H9 (cell line): ENCODE data around the gene RUNX2. TPM values are rescaled to one million over a fixed set of nuclear protein-coding genes. Genes with fewer than 3 reads are reported as not detected.

Source experiments
- DNase-seq: peaks from one replicate; pipeline ENCODE4 v3.0.0-alpha.2; 2017
- H2AFZ ChIP-seq: one replicate; pipeline ENCODE4 v1.6.1; 2013; ENCODE audit warnings: mild to moderate bottlenecking, low read length, control low read depth, moderate library complexity
- H2AK5ac ChIP-seq: 2 replicates; pipeline ENCODE4 v1.6.1; 2013; ENCODE audit warnings: low read length, control low read depth, mixed read lengths; ENCODE audit not compliant: insufficient read length
- H2BK120ac ChIP-seq: one replicate; pipeline ENCODE4 v1.6.1; 2013; ENCODE audit warnings: low read depth, mild to moderate bottlenecking, low read length, control low read depth, inconsistent platforms; ENCODE audit not compliant: poor library complexity, severe bottlenecking
- H2BK12ac ChIP-seq: 2 replicates; pipeline ENCODE4 v1.6.1; 2013; ENCODE audit warnings: low read length, control low read depth, mixed read lengths, low read depth; ENCODE audit not compliant: insufficient read length
- H2BK15ac ChIP-seq: 2 replicates; pipeline ENCODE4 v1.6.1; 2013; ENCODE audit warnings: low read depth, low read length, control low read depth
- H2BK20ac ChIP-seq: one replicate; pipeline ENCODE4 v1.6.1; 2013; ENCODE audit warnings: low read depth, mild to moderate bottlenecking, low read length, control low read depth, inconsistent platforms; ENCODE audit not compliant: poor library complexity, severe bottlenecking
- H2BK5ac ChIP-seq: 2 replicates; pipeline ENCODE4 v1.6.1; 2013; ENCODE audit warnings: low read length, control low read depth, mixed read lengths; ENCODE audit not compliant: insufficient read length
- H3K14ac ChIP-seq: 2 replicates; pipeline ENCODE4 v1.6.1; 2013; ENCODE audit warnings: low read length, control low read depth; ENCODE audit not compliant: insufficient read depth
- H3K18ac ChIP-seq: 2 replicates; pipeline ENCODE4 v1.6.1; 2013; ENCODE audit warnings: low read depth, mild to moderate bottlenecking, mixed read lengths, low read length, control low read depth; ENCODE audit not compliant: insufficient read length
- H3K23ac ChIP-seq: 2 replicates; pipeline ENCODE4 v1.6.1; 2013; ENCODE audit warnings: low read length, control low read depth, mixed read lengths, low read depth; ENCODE audit not compliant: insufficient read length
- H3K23me2 ChIP-seq: 2 replicates; pipeline ENCODE4 v1.6.1; 2013; ENCODE audit warnings: low read depth, mild to moderate bottlenecking, mixed read lengths, low read length, control low read depth; ENCODE audit not compliant: insufficient read length, poor library complexity, severe bottlenecking
- H3K27ac ChIP-seq: 2 replicates; pipeline ENCODE4 v1.5.1; 2013; ENCODE audit warnings: low read length, control low read depth, mixed read lengths, low read depth; ENCODE audit not compliant: insufficient read length
- H3K27me3 ChIP-seq: 2 replicates; pipeline ENCODE4 v1.6.1; 2013; ENCODE audit warnings: low read length, control low read depth, inconsistent platforms; ENCODE audit not compliant: insufficient read depth
- H3K4ac ChIP-seq: 2 replicates; pipeline ENCODE4 v1.6.1; 2013; ENCODE audit warnings: low read depth, mild to moderate bottlenecking, control low read depth, inconsistent platforms, low read length, moderate library complexity
- H3K4me1 ChIP-seq: 2 replicates; pipeline ENCODE4 v1.6.1; 2013; ENCODE audit warnings: low read length, control low read depth, inconsistent platforms; ENCODE audit not compliant: insufficient read depth
- H3K4me2 ChIP-seq: 2 replicates; pipeline ENCODE4 v1.6.1; 2013; ENCODE audit warnings: low read length, control low read depth, mixed read lengths; ENCODE audit not compliant: insufficient read length, insufficient read depth
- H3K56ac ChIP-seq: 2 replicates; pipeline ENCODE4 v1.6.1; 2013; ENCODE audit warnings: low read depth, mild to moderate bottlenecking, mixed read lengths, low read length, control low read depth; ENCODE audit not compliant: insufficient read length
- H3K79me1 ChIP-seq: 2 replicates; pipeline ENCODE4 v1.6.1; 2013; ENCODE audit warnings: low read depth, mild to moderate bottlenecking, moderate library complexity, low read length, control low read depth, inconsistent platforms; ENCODE audit not compliant: insufficient read depth, poor library complexity, severe bottlenecking
- H3K79me2 ChIP-seq: 2 replicates; pipeline ENCODE4 v1.6.1; 2013; ENCODE audit warnings: low read length, control low read depth, inconsistent platforms; ENCODE audit not compliant: insufficient read depth
- H3K9ac ChIP-seq: 2 replicates; pipeline ENCODE4 v1.6.1; 2013; ENCODE audit warnings: low read length, control low read depth, mixed read lengths; ENCODE audit not compliant: insufficient read length; ENCODE audit errors: extremely low read depth
- H3K9me3 ChIP-seq: one replicate; pipeline ENCODE4 v1.6.1; 2013; ENCODE audit warnings: low read depth, low read length, inconsistent platforms; ENCODE audit not compliant: control insufficient read depth
- H3T11ph ChIP-seq: one replicate; pipeline ENCODE4 v1.6.1; 2013; ENCODE audit warnings: mild to moderate bottlenecking, low read length, control low read depth, inconsistent platforms
- H4K20me1 ChIP-seq: one replicate; pipeline ENCODE4 v1.6.1; 2013; ENCODE audit not compliant: control insufficient read depth, insufficient read length, insufficient read depth
- H4K5ac ChIP-seq: 2 replicates; pipeline ENCODE4 v1.6.1; 2013; ENCODE audit warnings: low read depth, mild to moderate bottlenecking, mixed read lengths, low read length, control low read depth; ENCODE audit not compliant: insufficient read length
- H4K8ac ChIP-seq: replicated peaks from 2 replicates; pipeline ENCODE4 v1.6.1; 2013; ENCODE audit warnings: low read length, control low read depth, mixed read lengths, low read depth; ENCODE audit not compliant: insufficient read length
- H4K91ac ChIP-seq: 2 replicates; pipeline ENCODE4 v1.6.1; 2013; ENCODE audit warnings: low read depth, mild to moderate bottlenecking, moderate library complexity, mixed read lengths, low read length, control low read depth; ENCODE audit not compliant: insufficient read length
- H3K27ac Mint-ChIP-seq, 3 experiments: 2 replicates in 2 of 3; 3 replicates in 1 of 3; pipeline ENCODE4 v1.8.0; 2020 to 2021; ENCODE audit warnings: mixed read lengths in 3 of 3, mild to moderate bottlenecking in 1 of 3, moderate library complexity in 1 of 3
- H3K27me3 Mint-ChIP-seq: 2 replicates; pipeline ENCODE4 v1.8.0; 2021; ENCODE audit warnings: low read depth, mild to moderate bottlenecking, moderate library complexity, mixed read lengths
- H3K36me3 Mint-ChIP-seq, 3 experiments: 2 replicates in 2 of 3; 3 replicates in 1 of 3; pipeline ENCODE4 v1.8.0; 2020 to 2021; ENCODE audit warnings: low read depth in 3 of 3, mixed read lengths in 3 of 3; ENCODE audit not compliant: insufficient read depth in 1 of 3
- H3K4me1 Mint-ChIP-seq, 2 experiments: 2 replicates each; pipeline ENCODE4 v1.8.0; 2020; ENCODE audit warnings: mixed read lengths in 2 of 2
- H3K4me3 Mint-ChIP-seq, 2 experiments: 2 replicates in 1 of 2; 3 replicates in 1 of 2; pipeline ENCODE4 v1.8.0; 2020 to 2021; ENCODE audit warnings: mild to moderate bottlenecking in 2 of 2, mixed read lengths in 2 of 2, moderate library complexity in 1 of 2
- H3K9me3 Mint-ChIP-seq, 2 experiments: 2 replicates in 1 of 2; 3 replicates in 1 of 2; pipeline ENCODE4 v1.8.0; 2020; ENCODE audit warnings: mild to moderate bottlenecking in 2 of 2, mixed read lengths in 2 of 2, moderate library complexity in 1 of 2
- WGBS: extraction: QIAGEN DNeasy Blood & Tissue Kit; methylation state at CpG from one replicate; pipeline ENCODE4 v1.1.7; 2013; ENCODE audit warnings: missing lambda C conversion rate, low lambda C conversion rate, mixed read lengths; ENCODE audit not compliant: insufficient read length; ENCODE audit errors: extremely low coverage; 5-methylcytosine and 5-hydroxymethylcytosine counted together
- total RNA-seq: library from RNA; stranded (reverse); gene quantifications from 2 replicates; pipeline ENCODE4 v1.2.1, GENCODE V29; 2021
- TF ChIP-seq, protein P1 (sequence below): fragments of 200-600 bp; sonication (generic); conservative IDR thresholded peaks from 3 replicates; pipeline ENCODE4 v1.8.0; 2021; ENCODE audit warnings: antibody characterized with exemption, mild to moderate bottlenecking

Gene RUNX2
- total RNA-seq, 1 experiment from 2014 or later, result 0.15 TPM

DNA sequence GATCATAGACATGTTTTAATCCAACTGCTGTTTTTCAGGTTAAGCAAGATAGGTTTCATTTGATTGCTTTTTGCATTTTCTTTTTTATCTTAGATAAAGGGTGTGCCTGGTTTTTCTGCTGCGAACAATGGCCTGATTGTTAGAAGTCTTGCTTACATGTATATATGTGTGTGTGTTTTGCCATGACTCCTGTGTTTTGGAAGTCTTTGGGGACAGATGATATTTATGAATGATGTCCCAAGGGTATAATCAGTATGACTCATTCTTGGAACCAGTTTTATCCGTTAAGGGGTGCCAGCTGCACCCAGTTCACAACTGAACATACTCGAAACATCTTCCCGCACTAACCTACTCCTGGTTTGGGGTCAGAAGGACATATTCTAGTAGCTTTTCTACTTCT is 279.7 kb downstream of the RUNX2 start:
- Histone ChIP-seq H4K8ac (no peak overlapping the region), H4K91ac (no peak overlapping the region), H3K4me1 (no peaks in the 10 kb centered on the region), H3K27me3 (no peaks in the 10 kb centered on the region), H4K20me1 (no peaks in the 10 kb centered on the region), H3T11ph (no peak overlapping the region), H2BK15ac (no peak overlapping the region), H3K79me2 (no peaks in the 10 kb centered on the region), H3K4ac (no peak overlapping the region), H2BK12ac (no peak overlapping the region), H3K9ac (no peak overlapping the region), H2BK20ac (no peak overlapping the region), H3K23me2 (no peaks in the 10 kb centered on the region), H2AK5ac (no peak overlapping the region), H2BK5ac (no peak overlapping the region), H3K79me1 (no peaks in the 10 kb centered on the region), H3K27ac (no peak overlapping the region), H4K5ac (no peak overlapping the region), H3K4me2 (no peak overlapping the region), H3K18ac (no peak overlapping the region), H2BK120ac (no peak overlapping the region), H3K9me3 (no peaks in the 10 kb centered on the region), H2AFZ (no peak overlapping the region), H3K56ac (no peak overlapping the region), H3K23ac (no peak overlapping the region), H3K14ac (no peak overlapping the region)
- TF ChIP-seq, protein P1, sequence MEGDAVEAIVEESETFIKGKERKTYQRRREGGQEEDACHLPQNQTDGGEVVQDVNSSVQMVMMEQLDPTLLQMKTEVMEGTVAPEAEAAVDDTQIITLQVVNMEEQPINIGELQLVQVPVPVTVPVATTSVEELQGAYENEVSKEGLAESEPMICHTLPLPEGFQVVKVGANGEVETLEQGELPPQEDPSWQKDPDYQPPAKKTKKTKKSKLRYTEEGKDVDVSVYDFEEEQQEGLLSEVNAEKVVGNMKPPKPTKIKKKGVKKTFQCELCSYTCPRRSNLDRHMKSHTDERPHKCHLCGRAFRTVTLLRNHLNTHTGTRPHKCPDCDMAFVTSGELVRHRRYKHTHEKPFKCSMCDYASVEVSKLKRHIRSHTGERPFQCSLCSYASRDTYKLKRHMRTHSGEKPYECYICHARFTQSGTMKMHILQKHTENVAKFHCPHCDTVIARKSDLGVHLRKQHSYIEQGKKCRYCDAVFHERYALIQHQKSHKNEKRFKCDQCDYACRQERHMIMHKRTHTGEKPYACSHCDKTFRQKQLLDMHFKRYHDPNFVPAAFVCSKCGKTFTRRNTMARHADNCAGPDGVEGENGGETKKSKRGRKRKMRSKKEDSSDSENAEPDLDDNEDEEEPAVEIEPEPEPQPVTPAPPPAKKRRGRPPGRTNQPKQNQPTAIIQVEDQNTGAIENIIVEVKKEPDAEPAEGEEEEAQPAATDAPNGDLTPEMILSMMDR, result no peak
- no peak for DNase-seq
- no peaks in the 10 kb centered on the region for H3K36me3 Mint-ChIP-seq
- no peak overlapping the region for H3K27ac Mint-ChIP-seq
- peaks cover 2% of the 10 kb centered on the region for H3K27me3 Mint-ChIP-seq
- H3K4me3 Mint-ChIP-seq, result no peak overlapping the region
- WGBS, result no CpG with 5 or more reads among the region's 4 CpGs
- no peaks in the 10 kb centered on the region; a peak in 1 of 5 replicates for H3K9me3 Mint-ChIP-seq
- peaks cover 3 to 4% of the 10 kb centered on the region in 2 experiments; a peak in 3 of 4 replicates for H3K4me1 Mint-ChIP-seq
